HepG2 (cell line): ENCODE data around the gene TMEM235. TPM values are rescaled to one million over a fixed set of nuclear protein-coding genes. Genes with fewer than 3 reads are reported as not detected.

Source experiments
- AGO1 ChIP-seq: fragments of 200-400 bp; formaldehyde crosslinking; IDR thresholded peaks from 2 replicates; pipeline ENCODE4 v1.6.1; 2017; ENCODE audit warnings: mild to moderate bottlenecking, low read depth, low read length, moderate library complexity; ENCODE audit not compliant: poor library complexity, severe bottlenecking
- ARNT ChIP-seq: fragments of 450-650 bp; IDR thresholded peaks from 2 replicates; pipeline ENCODE4 v1.6.1; 2017
- ARNT2 ChIP-seq: sonication (generic); formaldehyde crosslinking; IDR thresholded peaks from 2 replicates; pipeline ENCODE4 v1.8.0; 2022; ENCODE audit warnings: mild to moderate bottlenecking, low read depth, missing genetic modification reagents, moderate library complexity
- MZF1 ChIP-seq: sonication (generic); formaldehyde crosslinking; IDR thresholded peaks from 2 replicates; pipeline ENCODE4 v1.8.1; 2023; ENCODE audit warnings: mild to moderate bottlenecking, missing genetic modification reagents, borderline replicate concordance
- NAIF1 ChIP-seq: sonication (generic); formaldehyde crosslinking; IDR thresholded peaks from 2 replicates; pipeline ENCODE4 v1.5.0; 2020; ENCODE audit warnings: mild to moderate bottlenecking, missing genetic modification reagents, borderline replicate concordance
- NBN ChIP-seq: fragments of 450-650 bp; conservative IDR thresholded peaks from 2 replicates; pipeline ENCODE4 v1.6.1; 2017
- NFKB2 ChIP-seq: sonication (generic); formaldehyde crosslinking; IDR thresholded peaks from 2 replicates; pipeline ENCODE4 v1.4.0; 2020; ENCODE audit warnings: missing genetic modification reagents, borderline replicate concordance
- NR2F1 ChIP-seq, 2 experiments: fragments of 450-650 bp in 1 of 2; formaldehyde crosslinking in 1 of 2; IDR thresholded peaks; 2 replicates each; pipeline versions ENCODE4 v1.5.0 to v1.6.1; 2016 to 2020; ENCODE audit warnings: mild to moderate bottlenecking in 1 of 2, missing compliant biosample characterization in 1 of 2, missing genetic modification reagents in 1 of 2, moderate library complexity in 1 of 2
- NR2F6 ChIP-seq, 2 experiments: IDR thresholded peaks; 2 replicates each; pipeline ENCODE4 v1.6.1; 2016; ENCODE audit warnings: antibody characterized with exemption in 1 of 2, mild to moderate bottlenecking in 1 of 2
- ONECUT2 ChIP-seq: sonication (generic); formaldehyde crosslinking; IDR thresholded peaks from 2 replicates; pipeline ENCODE4 v1.4.0; 2020; ENCODE audit warnings: missing genetic modification reagents
- SOX13 ChIP-seq, 3 experiments: fragments of 450-650 bp in 1 of 3; sonication (generic) in 1 of 3; formaldehyde crosslinking in 1 of 3; IDR thresholded peaks in 2 of 3; conservative IDR thresholded peaks in 1 of 3; 2 replicates each; pipeline versions ENCODE4 v1.5.0 to v1.6.1; 2016 to 2020; ENCODE audit warnings: antibody characterized with exemption in 1 of 3, mild to moderate bottlenecking in 1 of 3, missing compliant biosample characterization in 1 of 3, missing genetic modification reagents in 1 of 3, moderate library complexity in 1 of 3
- TEAD2 ChIP-seq: sonication (generic); formaldehyde crosslinking; IDR thresholded peaks from 2 replicates; pipeline ENCODE4 v1.9.0; 2021; ENCODE audit warnings: missing genetic modification reagents
- ZFP41 ChIP-seq: sonication (generic); formaldehyde crosslinking; IDR thresholded peaks from 2 replicates; pipeline ENCODE4 v1.4.0; 2020; ENCODE audit warnings: mild to moderate bottlenecking, missing genetic modification reagents, borderline replicate concordance
- ZNF460 ChIP-seq: sonication (generic); formaldehyde crosslinking; IDR thresholded peaks from 2 replicates; pipeline ENCODE4 v1.5.1; 2020; ENCODE audit warnings: missing genetic modification reagents, mild to moderate bottlenecking, borderline replicate concordance
- ZNF552 ChIP-seq: sonication (generic); formaldehyde crosslinking; IDR thresholded peaks from 2 replicates; pipeline ENCODE4 v1.9.0; 2022; ENCODE audit warnings: missing genetic modification reagents, mild to moderate bottlenecking, borderline replicate concordance
- ZNF660 ChIP-seq: sonication (generic); formaldehyde crosslinking; IDR thresholded peaks from 2 replicates; pipeline ENCODE4 v1.5.1; 2020; ENCODE audit warnings: mild to moderate bottlenecking, low read depth, missing genetic modification reagents, borderline replicate concordance
- ZNF775 ChIP-seq: sonication (generic); formaldehyde crosslinking; IDR thresholded peaks from 2 replicates; pipeline ENCODE4 v1.4.0; 2020; ENCODE audit warnings: missing genetic modification reagents, mild to moderate bottlenecking, moderate library complexity, borderline replicate concordance
- polyA plus RNA-seq, 8 experiments: library from polyadenylated mRNA; depleted of rRNA in 3 of 8; stranded (reverse) in 7 of 8; unstranded in 1 of 8; fragments of >200 nt; fragmentation: Illumina TruSeq in 4 of 8; extraction: Trizol in 4 of 8; gene quantifications; 2 replicates each; pipeline versions ENCODE4 v1.2.1 to v1.2.3, GENCODE V29; 2011 to 2016; ENCODE audit warnings: low read depth in 4 of 8, missing spikeins in 1 of 8, mixed read lengths in 1 of 8; ENCODE audit not compliant: insufficient read depth in 1 of 8
- total RNA-seq, 5 experiments: library from RNA; depleted of rRNA; stranded (reverse); fragments of >200 nt; fragmentation: Illumina TruSeq; extraction: Trizol; gene quantifications; 2 replicates each; pipeline ENCODE4 v1.2.3, GENCODE V29; 2016; ENCODE audit warnings: low read depth in 1 of 5
- TF ChIP-seq, protein P1 (sequence below): sonication (generic); formaldehyde crosslinking; IDR thresholded peaks from 2 replicates; pipeline ENCODE4 v1.4.0; 2020; ENCODE audit warnings: missing genetic modification reagents
- TF ChIP-seq, protein P2 (sequence below): sonication (generic); formaldehyde crosslinking; IDR thresholded peaks from 2 replicates; pipeline ENCODE4 v1.4.0; 2020; ENCODE audit warnings: low read depth, mild to moderate bottlenecking, missing genetic modification reagents
- TF ChIP-seq, protein P3 (sequence below): sonication (generic); formaldehyde crosslinking; IDR thresholded peaks from 2 replicates; pipeline ENCODE4 v1.4.0; 2020; ENCODE audit warnings: missing genetic modification reagents, borderline replicate concordance

Gene TMEM235
- total and polyA plus RNA-seq, 2 of the 13 experiments (the other 11 are each of a cell fraction or from before 2014, with no cell fraction given), result not detected

DNA sequence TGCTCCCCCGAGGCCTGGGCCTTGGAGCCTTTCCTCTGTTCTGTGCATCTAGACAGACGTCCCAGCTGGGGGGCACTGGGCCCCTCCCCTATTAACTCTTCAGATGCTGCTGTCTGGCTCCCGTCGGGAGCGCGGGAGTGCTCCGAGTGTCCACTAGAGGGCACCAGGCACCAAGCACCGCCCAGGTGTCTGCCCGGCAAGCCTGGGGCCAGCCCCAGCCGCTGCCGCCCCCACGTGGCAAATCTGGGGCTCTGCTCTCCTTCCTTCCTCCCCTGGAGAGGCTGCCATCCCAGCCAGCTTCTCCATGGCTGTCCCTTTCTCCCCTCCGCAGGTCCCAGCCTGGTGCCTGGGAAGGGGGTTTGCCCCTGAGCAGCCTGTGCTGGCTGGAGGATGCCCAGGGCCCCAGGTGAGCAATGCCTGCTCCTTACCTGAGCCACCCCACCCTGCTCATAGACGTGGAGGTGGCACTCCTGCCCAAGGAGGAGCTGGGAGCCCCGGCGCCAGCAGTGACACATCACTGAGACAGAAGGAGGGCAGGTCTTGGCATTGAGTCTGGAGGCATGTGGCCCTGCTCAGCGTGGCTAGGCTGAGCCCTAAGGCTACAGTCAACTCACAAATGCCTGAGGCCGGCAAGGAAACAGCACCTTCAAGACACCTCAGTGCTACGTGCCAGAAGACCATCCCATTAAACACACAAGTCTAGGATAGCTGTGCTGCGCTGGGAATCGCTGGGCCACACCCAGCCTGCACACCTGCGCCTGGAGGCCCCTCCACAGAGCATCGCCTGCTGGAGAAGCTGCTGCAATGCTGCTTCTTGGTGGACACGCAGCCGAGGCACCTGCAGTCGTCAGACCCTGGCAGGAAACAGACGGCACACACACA lies 19.7 kb downstream of the TMEM235 start (continued):
- TF ChIP-seq ZNF552 (CRISPR knock-in tag) (no peak), NR2F6 (IDR thresholded peaks at IDR 0.05) (no peak), NR2F6 (CRISPR knock-in tag; IDR thresholded peaks at IDR 0.05) (peak; percentile 72), NAIF1 (no peak), MZF1 (CRISPR knock-in tag) (no peak), ZNF775 (CRISPR knock-in tag) (no peak), NFKB2 (CRISPR knock-in tag) (peak; percentile 57; the same call in 1 of the 2 replicates), ARNT2 (peak; percentile 83; the same call in 1 of the 2 replicates), AGO1 (peak; percentile 71), ONECUT2 (CRISPR knock-in tag) (no peak), ARNT (no peak), TEAD2 (CRISPR knock-in tag) (no peak), ZNF660 (CRISPR knock-in tag) (no peak), NR2F1 (CRISPR knock-in tag; IDR thresholded peaks at IDR 0.05) (peak in 1 of 2 experiments; percentile 15; a peak in 1 of 4 replicates), SOX13 (IDR thresholded peaks at IDR 0.05) (no peak), SOX13 (CRISPR knock-in tag; conservative IDR thresholded peaks at IDR 0.05 in 1 of 2, IDR thresholded peaks at IDR 0.05 in 1 of 2) (peak in 1 of 2 experiments; percentile 40; a peak in 1 of 4 replicates), ZFP41 (CRISPR knock-in tag) (no peak), NBN (no peak), ZNF460 (no peak)
- TF ChIP-seq, protein P1, sequence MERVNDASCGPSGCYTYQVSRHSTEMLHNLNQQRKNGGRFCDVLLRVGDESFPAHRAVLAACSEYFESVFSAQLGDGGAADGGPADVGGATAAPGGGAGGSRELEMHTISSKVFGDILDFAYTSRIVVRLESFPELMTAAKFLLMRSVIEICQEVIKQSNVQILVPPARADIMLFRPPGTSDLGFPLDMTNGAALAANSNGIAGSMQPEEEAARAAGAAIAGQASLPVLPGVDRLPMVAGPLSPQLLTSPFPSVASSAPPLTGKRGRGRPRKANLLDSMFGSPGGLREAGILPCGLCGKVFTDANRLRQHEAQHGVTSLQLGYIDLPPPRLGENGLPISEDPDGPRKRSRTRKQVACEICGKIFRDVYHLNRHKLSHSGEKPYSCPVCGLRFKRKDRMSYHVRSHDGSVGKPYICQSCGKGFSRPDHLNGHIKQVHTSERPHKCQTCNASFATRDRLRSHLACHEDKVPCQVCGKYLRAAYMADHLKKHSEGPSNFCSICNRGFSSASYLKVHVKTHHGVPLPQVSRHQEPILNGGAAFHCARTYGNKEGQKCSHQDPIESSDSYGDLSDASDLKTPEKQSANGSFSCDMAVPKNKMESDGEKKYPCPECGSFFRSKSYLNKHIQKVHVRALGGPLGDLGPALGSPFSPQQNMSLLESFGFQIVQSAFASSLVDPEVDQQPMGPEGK (CRISPR knock-in tag), result peak; percentile 96
- TF ChIP-seq, protein P2, sequence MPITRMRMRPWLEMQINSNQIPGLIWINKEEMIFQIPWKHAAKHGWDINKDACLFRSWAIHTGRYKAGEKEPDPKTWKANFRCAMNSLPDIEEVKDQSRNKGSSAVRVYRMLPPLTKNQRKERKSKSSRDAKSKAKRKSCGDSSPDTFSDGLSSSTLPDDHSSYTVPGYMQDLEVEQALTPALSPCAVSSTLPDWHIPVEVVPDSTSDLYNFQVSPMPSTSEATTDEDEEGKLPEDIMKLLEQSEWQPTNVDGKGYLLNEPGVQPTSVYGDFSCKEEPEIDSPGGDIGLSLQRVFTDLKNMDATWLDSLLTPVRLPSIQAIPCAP (CRISPR knock-in tag), result no peak
- TF ChIP-seq, protein P3, sequence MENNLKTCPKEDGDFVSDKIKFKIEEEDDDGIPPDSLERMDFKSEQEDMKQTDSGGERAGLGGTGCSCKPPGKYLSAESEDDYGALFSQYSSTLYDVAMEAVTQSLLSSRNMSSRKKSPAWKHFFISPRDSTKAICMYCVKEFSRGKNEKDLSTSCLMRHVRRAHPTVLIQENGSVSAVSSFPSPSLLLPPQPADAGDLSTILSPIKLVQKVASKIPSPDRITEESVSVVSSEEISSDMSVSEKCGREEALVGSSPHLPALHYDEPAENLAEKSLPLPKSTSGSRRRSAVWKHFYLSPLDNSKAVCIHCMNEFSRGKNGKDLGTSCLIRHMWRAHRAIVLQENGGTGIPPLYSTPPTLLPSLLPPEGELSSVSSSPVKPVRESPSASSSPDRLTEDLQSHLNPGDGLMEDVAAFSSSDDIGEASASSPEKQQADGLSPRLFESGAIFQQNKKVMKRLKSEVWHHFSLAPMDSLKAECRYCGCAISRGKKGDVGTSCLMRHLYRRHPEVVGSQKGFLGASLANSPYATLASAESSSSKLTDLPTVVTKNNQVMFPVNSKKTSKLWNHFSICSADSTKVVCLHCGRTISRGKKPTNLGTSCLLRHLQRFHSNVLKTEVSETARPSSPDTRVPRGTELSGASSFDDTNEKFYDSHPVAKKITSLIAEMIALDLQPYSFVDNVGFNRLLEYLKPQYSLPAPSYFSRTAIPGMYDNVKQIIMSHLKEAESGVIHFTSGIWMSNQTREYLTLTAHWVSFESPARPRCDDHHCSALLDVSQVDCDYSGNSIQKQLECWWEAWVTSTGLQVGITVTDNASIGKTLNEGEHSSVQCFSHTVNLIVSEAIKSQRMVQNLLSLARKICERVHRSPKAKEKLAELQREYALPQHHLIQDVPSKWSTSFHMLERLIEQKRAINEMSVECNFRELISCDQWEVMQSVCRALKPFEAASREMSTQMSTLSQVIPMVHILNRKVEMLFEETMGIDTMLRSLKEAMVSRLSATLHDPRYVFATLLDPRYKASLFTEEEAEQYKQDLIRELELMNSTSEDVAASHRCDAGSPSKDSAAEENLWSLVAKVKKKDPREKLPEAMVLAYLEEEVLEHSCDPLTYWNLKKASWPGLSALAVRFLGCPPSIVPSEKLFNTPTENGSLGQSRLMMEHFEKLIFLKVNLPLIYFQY (CRISPR knock-in tag), result 0 out of 2 replicates have a peak, but pooled peaks have one; percentile 23
